CD4-positive, alpha-beta T cell (primary cell): Measurements from ENCODE around the gene KIAA1217. TPM values are rescaled to one million over a fixed set of nuclear protein-coding genes. Genes with fewer than 3 reads are reported as not detected.
"Not testable (repeated sequence)": the region's sequence is repeated elsewhere in the genome, so short reads cannot be mapped to it uniquely, and the experiment has no call there.

Source experiments
- ATAC-seq: fragments of 200-7000 bp; cut with Tn5 transposase; one replicate; pipeline ENCODE4 v1.10.0; 2022; ENCODE audit warnings: mild to moderate bottlenecking; ENCODE audit not compliant: poor library complexity
- CTCF ChIA-PET: fragments of 350-600 bp; sonication (Branson Sonifier 250); formaldehyde crosslinking; loops from one replicate; lab custom pipeline; 2021; ENCODE audit warnings: antibody characterized with exemption, inconsistent platforms; lab: Charles Lee
- POLR2A ChIA-PET: fragments of 350-600 bp; sonication (Branson Sonifier 250); formaldehyde crosslinking; loops from one replicate; lab custom pipeline; 2021; ENCODE audit warnings: antibody characterized with exemption, inconsistent platforms; lab: Charles Lee
- DNase-seq, 14 experiments: peaks; one replicate each; pipeline ENCODE4 v3.0.0-alpha.2; 2013 to 2020; ENCODE audit warnings: mixed read lengths in 2 of 14
- H3K27ac ChIP-seq, 2 donors: one replicate each; pipeline versions ENCODE4 v1.5.1 to v1.7.0; 2013; ENCODE audit warnings: low read length in 2 of 2, low read depth in 1 of 2, mild to moderate bottlenecking in 1 of 2
- H3K27me3 ChIP-seq, 2 experiments: 1 replicate in 1 of 2; 2 replicates in 1 of 2; pipeline versions ENCODE4 v1.6.1 to v1.7.0; 2013; ENCODE audit warnings: low read length in 2 of 2, control low read depth in 1 of 2, mild to moderate bottlenecking in 1 of 2, moderate library complexity in 1 of 2; ENCODE audit not compliant: insufficient read depth in 2 of 2, control insufficient read depth in 1 of 2
- H3K36me3 ChIP-seq: one replicate; pipeline ENCODE4 v1.6.1; 2013; ENCODE audit warnings: low read length, control low read depth; ENCODE audit not compliant: insufficient read depth
- H3K4me1 ChIP-seq: one replicate; pipeline ENCODE4 v1.6.1; 2013; ENCODE audit warnings: low read length, control low read depth; ENCODE audit not compliant: insufficient read depth
- H3K4me3 ChIP-seq: one replicate; pipeline ENCODE4 v1.5.1; 2013; ENCODE audit warnings: mild to moderate bottlenecking, low read length, moderate library complexity
- H3K9me3 ChIP-seq, 2 experiments: 1 replicate in 1 of 2; 2 replicates in 1 of 2; pipeline versions ENCODE4 v1.6.1 to v1.7.0; 2013; ENCODE audit warnings: low read length in 2 of 2, mild to moderate bottlenecking in 2 of 2, control low read depth in 1 of 2, moderate library complexity in 1 of 2; ENCODE audit not compliant: control insufficient read depth in 1 of 2, insufficient read depth in 1 of 2
- H3K27ac Mint-ChIP-seq: one replicate; pipeline ENCODE4 v1.8.0; 2020; ENCODE audit warnings: mixed read lengths
- H3K27me3 Mint-ChIP-seq: one replicate; pipeline ENCODE4 v1.8.0; 2021; ENCODE audit warnings: mixed read lengths
- H3K36me3 Mint-ChIP-seq: one replicate; pipeline ENCODE4 v1.8.0; 2021; ENCODE audit warnings: low read depth, mixed read lengths
- H3K4me1 Mint-ChIP-seq: one replicate; pipeline ENCODE4 v1.8.0; 2021; ENCODE audit warnings: low read depth, mixed read lengths
- H3K4me3 Mint-ChIP-seq: one replicate; pipeline ENCODE4 v1.8.0; 2020; ENCODE audit warnings: mild to moderate bottlenecking, mixed read lengths
- H3K9me3 Mint-ChIP-seq: one replicate; pipeline ENCODE4 v1.8.0; 2020; ENCODE audit warnings: mixed read lengths
- intact Hi-C, 2 experiments: fragments of 100-400 bp; cut with DNase I in 1 of 2; cut with micrococcal nuclease in 1 of 2; formaldehyde crosslinking; loops; one replicate each; pipeline versions ENCODE4 v1.15.1 to v1.9.0; 2023 to 2025; cut with DNase I, micrococcal nuclease
- total RNA-seq, 174 experiments: library from RNA in 2 of 174; stranded (reverse) in 2 of 174; gene quantifications; one replicate each; pipeline ENCODE4 v1.2.3 and lab custom pipeline; 2021 to 2026
- TF ChIP-seq, protein P1 (sequence below): fragments of 200-600 bp; IDR thresholded peaks from one replicate; pipeline ENCODE4 v1.8.0; 2022; ENCODE audit warnings: antibody characterized with exemption, mild to moderate bottlenecking

KIAA1217 gene
- total RNA-seq, 2 experiments from 2014 or later, result not detected

DNA sequence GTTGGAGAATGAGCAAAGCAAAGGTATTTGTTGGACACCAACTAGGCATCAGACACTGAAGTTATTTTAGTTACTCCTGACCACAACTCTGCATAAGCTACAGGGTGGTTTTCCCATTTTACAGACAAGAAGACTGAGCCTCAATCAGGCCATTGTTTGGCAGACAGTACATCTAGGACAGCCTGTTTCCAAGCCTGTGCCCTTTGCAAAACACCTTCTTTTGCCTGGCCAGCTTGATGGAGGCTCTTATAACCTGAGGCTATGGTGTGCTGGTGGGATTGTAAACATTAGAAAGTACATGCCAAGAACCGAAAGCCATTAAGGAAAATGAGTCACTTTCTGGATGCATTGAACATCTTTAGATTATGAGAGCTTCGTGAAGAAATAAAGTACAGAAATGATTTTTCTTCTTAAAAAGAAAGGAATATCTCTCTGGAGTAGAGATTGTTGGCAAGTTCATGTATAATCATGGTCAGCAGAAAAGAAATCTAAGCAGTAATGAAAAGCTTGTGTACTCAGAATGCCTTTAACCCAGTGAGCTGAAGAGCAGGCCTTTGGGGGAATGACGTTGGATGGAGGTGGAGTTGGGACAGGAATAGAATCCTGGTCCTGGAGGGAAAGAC is 140.6 kb downstream of the KIAA1217 start:
- Histone ChIP-seq H3K27ac (no peak overlapping the region), H3K4me1 (no peaks in the 10 kb centered on the region), H3K36me3 (no peaks in the 10 kb centered on the region), H3K4me3 (no peak overlapping the region), H3K9me3 (no peaks in the 10 kb centered on the region), H3K27me3 (no peaks in the 10 kb centered on the region)
- H3K4me1 Mint-ChIP-seq, result no peaks in the 10 kb centered on the region
- TF ChIP-seq, protein P1, sequence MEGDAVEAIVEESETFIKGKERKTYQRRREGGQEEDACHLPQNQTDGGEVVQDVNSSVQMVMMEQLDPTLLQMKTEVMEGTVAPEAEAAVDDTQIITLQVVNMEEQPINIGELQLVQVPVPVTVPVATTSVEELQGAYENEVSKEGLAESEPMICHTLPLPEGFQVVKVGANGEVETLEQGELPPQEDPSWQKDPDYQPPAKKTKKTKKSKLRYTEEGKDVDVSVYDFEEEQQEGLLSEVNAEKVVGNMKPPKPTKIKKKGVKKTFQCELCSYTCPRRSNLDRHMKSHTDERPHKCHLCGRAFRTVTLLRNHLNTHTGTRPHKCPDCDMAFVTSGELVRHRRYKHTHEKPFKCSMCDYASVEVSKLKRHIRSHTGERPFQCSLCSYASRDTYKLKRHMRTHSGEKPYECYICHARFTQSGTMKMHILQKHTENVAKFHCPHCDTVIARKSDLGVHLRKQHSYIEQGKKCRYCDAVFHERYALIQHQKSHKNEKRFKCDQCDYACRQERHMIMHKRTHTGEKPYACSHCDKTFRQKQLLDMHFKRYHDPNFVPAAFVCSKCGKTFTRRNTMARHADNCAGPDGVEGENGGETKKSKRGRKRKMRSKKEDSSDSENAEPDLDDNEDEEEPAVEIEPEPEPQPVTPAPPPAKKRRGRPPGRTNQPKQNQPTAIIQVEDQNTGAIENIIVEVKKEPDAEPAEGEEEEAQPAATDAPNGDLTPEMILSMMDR, result no peak
- no peak overlapping the region for H3K27ac Mint-ChIP-seq
- DNase-seq (no peak), ATAC-seq (no peak)
- no peaks in the 10 kb centered on the region for H3K36me3 Mint-ChIP-seq
- intact Hi-C loops, result no loop called here
- H3K4me3 Mint-ChIP-seq, result no peak overlapping the region
- no peaks in the 10 kb centered on the region for H3K9me3 Mint-ChIP-seq
- no peaks in the 10 kb centered on the region for H3K27me3 Mint-ChIP-seq
- CTCF ChIA-PET, result no interaction called here
- POLR2A ChIA-PET, result no interaction called here

DNA sequence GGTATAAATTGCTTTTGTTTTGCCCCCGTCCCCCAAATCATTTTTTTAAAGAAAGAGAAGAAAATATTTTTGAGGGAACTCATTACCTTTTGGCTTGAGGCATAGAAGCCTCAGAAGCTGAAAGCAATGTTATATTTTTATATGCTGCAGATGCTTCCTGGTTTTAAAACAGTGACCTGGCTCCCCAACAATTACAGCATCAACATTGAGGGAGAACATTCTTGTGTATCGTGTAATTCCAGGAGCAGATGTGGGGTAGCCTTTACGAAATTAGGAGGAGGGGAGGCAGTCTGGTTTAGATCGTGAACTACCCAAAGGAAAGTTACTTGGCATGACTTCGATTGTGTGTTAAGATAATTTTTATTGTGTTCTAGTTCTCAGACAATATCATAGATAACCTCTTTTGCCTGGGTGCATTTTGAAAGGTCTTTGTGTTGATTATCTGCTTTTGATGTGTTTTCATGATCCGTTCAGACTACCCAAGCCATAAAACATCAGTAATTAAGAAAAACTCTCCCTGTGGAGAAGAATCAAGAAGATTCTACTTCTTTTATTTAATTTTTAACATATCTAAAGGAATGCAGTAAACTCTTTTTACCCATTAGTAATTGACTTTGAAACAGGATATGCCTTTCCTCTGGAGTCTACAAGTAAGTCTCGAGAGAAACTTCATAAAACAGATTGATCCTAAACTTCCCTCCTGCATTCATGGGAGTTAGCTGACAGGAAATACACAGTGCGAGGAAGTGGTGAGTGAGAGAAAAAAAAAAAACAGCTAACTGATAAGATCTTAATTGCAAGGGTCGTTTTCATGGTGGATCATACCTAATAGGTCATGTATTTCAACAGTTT is 141.4 kb downstream of the KIAA1217 start:
- no peak overlapping the region for H3K27ac Mint-ChIP-seq
- ChIA-PET CTCF (no interaction called here), POLR2A (no interaction called here)
- intact Hi-C loops, result no loop called here
- Histone ChIP-seq H3K27me3 (no peaks in the 10 kb centered on the region), H3K36me3 (no peaks in the 10 kb centered on the region), H3K27ac (no peak overlapping the region), H3K4me1 (no peaks in the 10 kb centered on the region), H3K4me3 (no peak overlapping the region), H3K9me3 (no peaks in the 10 kb centered on the region)
- TF ChIP-seq, protein P1, result no peak
- H3K9me3 Mint-ChIP-seq, result no peaks in the 10 kb centered on the region
- no peaks in the 10 kb centered on the region for H3K27me3 Mint-ChIP-seq
- ATAC-seq (no peak), DNase-seq (no peak)
- H3K4me3 Mint-ChIP-seq, result no peak overlapping the region
- no peaks in the 10 kb centered on the region for H3K36me3 Mint-ChIP-seq
- H3K4me1 Mint-ChIP-seq, result no peaks in the 10 kb centered on the region

DNA sequence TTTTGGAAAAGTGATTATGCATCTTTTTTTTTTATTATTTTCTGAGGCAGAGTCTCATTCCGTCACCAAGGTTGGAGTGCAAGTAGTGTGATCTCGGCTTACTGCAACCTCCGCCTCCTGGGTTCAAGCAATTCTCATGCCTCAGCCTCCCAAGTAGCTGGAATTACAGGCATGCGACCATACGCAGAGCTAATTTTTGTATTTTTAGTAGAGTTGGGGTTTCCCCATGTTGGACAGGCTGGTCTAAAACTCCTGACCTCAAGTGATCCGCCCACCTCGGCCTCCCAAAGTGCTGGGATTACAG is 141.9 kb downstream of the KIAA1217 start:
- H3K27me3 ChIP-seq, ATAC-seq, H3K9me3 Mint-ChIP-seq, H3K36me3 Mint-ChIP-seq, H3K4me1 Mint-ChIP-seq, H3K4me3 ChIP-seq, H3K36me3 ChIP-seq, H3K27me3 Mint-ChIP-seq, CTCF ChIA-PET, H3K27ac Mint-ChIP-seq, H3K27ac ChIP-seq, H3K4me3 Mint-ChIP-seq, H3K4me1 ChIP-seq, intact Hi-C loops, POLR2A ChIA-PET, DNase-seq, H3K9me3 ChIP-seq: not testable (repeated sequence)
